HT1080 (cell line): Measurements from ENCODE around the gene JTB. TPM values are rescaled to one million over a fixed set of nuclear protein-coding genes. Genes with fewer than 3 reads are reported as not detected.
"Not testable (repeated sequence)": the region's sequence is repeated elsewhere in the genome, so short reads cannot be mapped to it uniquely, and the experiment has no call there.

Source experiments
- DNase-seq: peaks from one replicate; pipeline ENCODE4 v3.0.0-alpha.2; 2015; ENCODE audit warnings: low read depth
- total RNA-seq: library from RNA; depleted of rRNA; stranded (reverse); fragments of >200 nt; shearing (Covaris generic); gene quantifications from 2 replicates; pipeline ENCODE4 v1.2.3, GENCODE V29; 2014

Gene JTB
- total RNA-seq, 1 experiment from 2014 or later = 189 TPM

GRCh38 chr1:153979091-153979490 lies 1.6 kb upstream of the JTB start:
- not testable (repeated sequence) for DNase-seq

- no peak for DNase-seq
Measured at GRCh38 chr1:153978274-153978909, 918 bp upstream of the JTB start.

- no peak for DNase-seq
Measured at GRCh38 chr1:153976819-153977249, 640 bp downstream of the JTB start.

GRCh38 chr1:153973525-153973924 lies 3.9 kb downstream of the JTB start:
- no peak for DNase-seq

- no peak for DNase-seq
Measured at GRCh38 chr1:153973071-153973470, 4.4 kb downstream of the JTB start.

GRCh38 chr1:153970346-153970745 lies 7.1 kb downstream of the JTB start:
- DNase-seq = no peak

- DNase-seq = no peak
Measured at GRCh38 chr1:153968972-153969371, 8.5 kb downstream of the JTB start.

- no peak for DNase-seq
Measured at GRCh38 chr1:153968408-153968807, 9.1 kb downstream of the JTB start.

GRCh38 chr1:153968000-153968363 lies 9.5 kb downstream of the JTB start:
- DNase-seq = no peak

- DNase-seq = peak; percentile 96
Measured at GRCh38 chr1:153967107-153967999, 10.1 kb downstream of the JTB start, which contains the start of gene CREB3L4. TSS of gene CREB3L4 (plus strand) at chr1:153967902. CDS start at chr1:153968526, 624 bp downstream.

- DNase-seq = peak; percentile 68
Measured at GRCh38 chr1:153963850-153964331, 13.6 kb downstream of the JTB start.

- peak; percentile 95 for DNase-seq
Measured at GRCh38 chr1:153963030-153963849, 14.2 kb downstream of the JTB start, which contains the start of gene SLC39A1. TSS of gene SLC39A1 (minus strand) at chr1:153963537. CDS start at chr1:153962715, 822 bp downstream.

- DNase-seq = peak; percentile 52
Measured at GRCh38 chr1:153962088-153963029, 15.1 kb downstream of the JTB start.

GRCh38 chr1:153961421-153961820 lies 16.1 kb downstream of the JTB start:
- no peak for DNase-seq

- no peak for DNase-seq
Measured at GRCh38 chr1:153960206-153960605, 17.3 kb downstream of the JTB start.

GRCh38 chr1:153959454-153959853 lies 18.0 kb downstream of the JTB start:
- no peak for DNase-seq

- DNase-seq = no peak
Measured at GRCh38 chr1:153958961-153959260, 18.6 kb downstream of the JTB start.

- DNase-seq = peak; percentile 98
Measured at GRCh38 chr1:153958111-153958960, 19.1 kb downstream of the JTB start, which contains the start of gene CRTC2. TSS of gene CRTC2 (minus strand) at chr1:153958612. CDS start at chr1:153958497, 115 bp downstream.

GRCh38 chr1:153957744-153958110 lies 19.7 kb downstream of the JTB start:
- peak; percentile 29 for DNase-seq
